ENCODE results near the gene PRDX4.

DNA sequence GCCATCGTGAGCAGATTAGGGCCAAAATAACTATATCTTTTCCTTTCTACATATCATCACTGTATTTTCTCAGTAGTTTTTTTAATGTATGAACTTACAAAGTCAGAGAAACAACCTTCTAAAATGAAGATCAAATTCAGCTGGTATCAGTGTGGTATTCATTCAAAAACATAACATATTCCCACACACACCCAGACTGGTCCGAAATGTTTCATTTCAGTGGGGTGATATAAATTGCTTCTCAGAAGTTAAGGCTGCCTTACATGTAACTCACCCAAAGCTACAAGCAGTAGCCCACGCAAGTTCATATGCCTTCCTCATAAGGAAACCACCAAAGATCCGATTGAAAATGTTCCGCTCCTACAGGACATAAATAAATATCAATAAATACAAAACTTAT is 37.9 kb downstream of the PRDX4 start:
- TF ChIP-seq, protein P1, sequence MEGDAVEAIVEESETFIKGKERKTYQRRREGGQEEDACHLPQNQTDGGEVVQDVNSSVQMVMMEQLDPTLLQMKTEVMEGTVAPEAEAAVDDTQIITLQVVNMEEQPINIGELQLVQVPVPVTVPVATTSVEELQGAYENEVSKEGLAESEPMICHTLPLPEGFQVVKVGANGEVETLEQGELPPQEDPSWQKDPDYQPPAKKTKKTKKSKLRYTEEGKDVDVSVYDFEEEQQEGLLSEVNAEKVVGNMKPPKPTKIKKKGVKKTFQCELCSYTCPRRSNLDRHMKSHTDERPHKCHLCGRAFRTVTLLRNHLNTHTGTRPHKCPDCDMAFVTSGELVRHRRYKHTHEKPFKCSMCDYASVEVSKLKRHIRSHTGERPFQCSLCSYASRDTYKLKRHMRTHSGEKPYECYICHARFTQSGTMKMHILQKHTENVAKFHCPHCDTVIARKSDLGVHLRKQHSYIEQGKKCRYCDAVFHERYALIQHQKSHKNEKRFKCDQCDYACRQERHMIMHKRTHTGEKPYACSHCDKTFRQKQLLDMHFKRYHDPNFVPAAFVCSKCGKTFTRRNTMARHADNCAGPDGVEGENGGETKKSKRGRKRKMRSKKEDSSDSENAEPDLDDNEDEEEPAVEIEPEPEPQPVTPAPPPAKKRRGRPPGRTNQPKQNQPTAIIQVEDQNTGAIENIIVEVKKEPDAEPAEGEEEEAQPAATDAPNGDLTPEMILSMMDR (IDR thresholded peaks at IDR 0.05; ENCODE audit: low read depth, low read length): no peak
- no peak for TF ChIP-seq EZH2phosphoT487 (IDR thresholded peaks at IDR 0.05; ENCODE audit: low read depth)
